OCI-LY3 (cell line): Measurements from ENCODE around the gene NRGN.

Experiments
- H2AFZ ChIP-seq: fragments of 200-600, 300-600 bp; shearing (Covaris generic); 2 replicates; pipeline ENCODE4 v1.6.0; 2014; ENCODE audit warnings: antibody characterized with exemption, low read depth, low read length
- H3K27ac ChIP-seq: fragments of 200-600, 300-600 bp; sonication (generic); 2 replicates; pipeline ENCODE4 v1.5.1; 2014; ENCODE audit warnings: mild to moderate bottlenecking, low read length, moderate library complexity, mixed read lengths
- H3K27me3 ChIP-seq: fragments of 200-600, 300-600 bp; sonication (generic); 2 replicates; pipeline ENCODE4 v1.6.1; 2014; ENCODE audit warnings: low read depth, low read length, mixed read lengths
- H3K36me3 ChIP-seq: fragments of 200-600, 300-600 bp; sonication (generic); replicated peaks from 2 replicates; pipeline ENCODE3; 2014; ENCODE audit warnings: low read depth, low read length, mixed read lengths
- H3K4me1 ChIP-seq: fragments of 300-600, 200-600 bp; sonication (generic); 2 replicates; pipeline ENCODE4 v1.6.1; 2014; ENCODE audit warnings: low read length, mixed read lengths
- H3K4me2 ChIP-seq: fragments of 200-600, 300-600 bp; sonication (generic); 2 replicates; pipeline ENCODE4 v1.6.1; 2014; ENCODE audit warnings: low read length, mixed read lengths
- H3K4me3 ChIP-seq: fragments of 300-600, 200-600 bp; sonication (generic); 2 replicates; pipeline ENCODE4 v1.5.1; 2014; ENCODE audit warnings: antibody characterized with exemption, mild to moderate bottlenecking, low read length, moderate library complexity
- H3K79me2 ChIP-seq: fragments of 300-600, 200-600 bp; shearing (Covaris generic); 2 replicates; pipeline ENCODE4 v1.6.1; 2014; ENCODE audit warnings: mild to moderate bottlenecking, low read length, mixed read lengths
- H3K9ac ChIP-seq: fragments of 300-600, 200-600 bp; shearing (Covaris generic); 2 replicates; pipeline ENCODE4 v1.6.0; 2014; ENCODE audit warnings: mild to moderate bottlenecking, low read length, moderate library complexity
- H3K9me3 ChIP-seq: fragments of 200-600, 300-600 bp; shearing (Covaris generic); 2 replicates; pipeline ENCODE4 v1.6.1; 2014; ENCODE audit warnings: low read length, mixed read lengths; ENCODE audit not compliant: insufficient read depth
- H4K20me1 ChIP-seq: fragments of 200-600, 300-600 bp; sonication (generic); 2 replicates; pipeline ENCODE4 v1.6.1; 2016; ENCODE audit warnings: low read length, mixed read lengths; ENCODE audit not compliant: insufficient read depth
- EZH2phosphoT487 ChIP-seq: fragments of 200-600 bp; shearing (Covaris generic); IDR thresholded peaks from 2 replicates; pipeline ENCODE4 v1.6.1; 2018; ENCODE audit warnings: antibody characterized with exemption, mixed run types, low read depth
- TF ChIP-seq, protein P1 (sequence below): fragments of 200-600, 300-600 bp; sonication (generic); IDR thresholded peaks from 2 replicates; pipeline ENCODE4 v1.5.1; 2014; ENCODE audit warnings: antibody characterized with exemption, low read length, low read depth

Gene NRGN

DNA sequence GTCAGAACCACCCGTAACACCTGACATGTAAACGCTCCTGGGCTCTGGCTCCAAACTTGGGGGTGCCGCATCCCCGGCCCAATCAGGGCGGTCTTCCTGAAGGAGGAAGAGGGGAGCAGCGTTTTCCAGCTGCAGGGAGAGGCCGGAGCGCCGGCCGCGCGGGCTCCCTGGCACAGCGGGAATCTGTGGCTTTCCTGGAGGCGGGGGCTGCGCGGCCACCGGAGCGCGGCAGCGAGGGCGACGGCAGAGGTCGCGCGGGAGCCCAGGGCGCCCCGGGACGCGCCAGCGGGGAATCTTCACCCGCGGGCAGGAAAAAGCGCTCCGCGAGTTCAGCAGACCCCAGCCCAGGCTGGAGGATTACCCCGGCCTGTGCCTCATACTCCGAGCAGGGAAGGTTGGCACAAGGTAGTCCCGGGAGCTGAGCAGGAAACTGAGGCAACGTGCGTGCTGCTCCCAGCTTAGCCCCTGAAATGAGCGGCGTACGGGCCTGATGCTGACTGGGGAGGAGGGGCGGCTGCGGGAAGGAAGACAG lies 22.9 kb downstream of the NRGN start:
- Histone ChIP-seq H4K20me1 (peaks cover 5% of the 10 kb centered on the region; the same call in 1 of the 2 replicates), H2AFZ (peak overlapping the region; percentile 66), H3K4me1 (peaks cover 8% of the 10 kb centered on the region), H3K9ac (peak overlapping the region; percentile 60), H3K27me3 (peaks cover 17% of the 10 kb centered on the region; the same call in 1 of the 2 replicates), H3K79me2 (no peaks in the 10 kb centered on the region), H3K4me2 (peak overlapping the region; percentile 94), H3K4me3 (peak overlapping the region; percentile 90), H3K36me3 (peaks cover 3% of the 10 kb centered on the region), H3K9me3 (no peaks in the 10 kb centered on the region), H3K27ac (no peak overlapping the region)
- TF ChIP-seq, protein P1, sequence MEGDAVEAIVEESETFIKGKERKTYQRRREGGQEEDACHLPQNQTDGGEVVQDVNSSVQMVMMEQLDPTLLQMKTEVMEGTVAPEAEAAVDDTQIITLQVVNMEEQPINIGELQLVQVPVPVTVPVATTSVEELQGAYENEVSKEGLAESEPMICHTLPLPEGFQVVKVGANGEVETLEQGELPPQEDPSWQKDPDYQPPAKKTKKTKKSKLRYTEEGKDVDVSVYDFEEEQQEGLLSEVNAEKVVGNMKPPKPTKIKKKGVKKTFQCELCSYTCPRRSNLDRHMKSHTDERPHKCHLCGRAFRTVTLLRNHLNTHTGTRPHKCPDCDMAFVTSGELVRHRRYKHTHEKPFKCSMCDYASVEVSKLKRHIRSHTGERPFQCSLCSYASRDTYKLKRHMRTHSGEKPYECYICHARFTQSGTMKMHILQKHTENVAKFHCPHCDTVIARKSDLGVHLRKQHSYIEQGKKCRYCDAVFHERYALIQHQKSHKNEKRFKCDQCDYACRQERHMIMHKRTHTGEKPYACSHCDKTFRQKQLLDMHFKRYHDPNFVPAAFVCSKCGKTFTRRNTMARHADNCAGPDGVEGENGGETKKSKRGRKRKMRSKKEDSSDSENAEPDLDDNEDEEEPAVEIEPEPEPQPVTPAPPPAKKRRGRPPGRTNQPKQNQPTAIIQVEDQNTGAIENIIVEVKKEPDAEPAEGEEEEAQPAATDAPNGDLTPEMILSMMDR, result no peak
- TF ChIP-seq EZH2phosphoT487, result no peak

- peak overlapping the region; percentile 66 for H2AFZ ChIP-seq
- peak overlapping the region; percentile 60 for H3K9ac ChIP-seq
- H4K20me1 ChIP-seq, result peaks cover 5% of the 10 kb centered on the region; the same call in 1 of the 2 replicates
- H3K79me2 ChIP-seq, result no peaks in the 10 kb centered on the region
- peak overlapping the region; percentile 90 for H3K4me3 ChIP-seq
- no peak for TF ChIP-seq EZH2phosphoT487
- TF ChIP-seq, protein P1, result peak; percentile 71
- no peak overlapping the region for H3K27ac ChIP-seq
- peaks cover 3% of the 10 kb centered on the region for H3K36me3 ChIP-seq
- peaks cover 8% of the 10 kb centered on the region for H3K4me1 ChIP-seq
- H3K9me3 ChIP-seq, result no peaks in the 10 kb centered on the region
- peaks cover 17% of the 10 kb centered on the region; the same call in 1 of the 2 replicates for H3K27me3 ChIP-seq
- H3K4me2 ChIP-seq, result peak overlapping the region; percentile 94
Observed at GRCh38 chr11:124763156-124763947, 23.6 kb downstream of the NRGN start.

DNA sequence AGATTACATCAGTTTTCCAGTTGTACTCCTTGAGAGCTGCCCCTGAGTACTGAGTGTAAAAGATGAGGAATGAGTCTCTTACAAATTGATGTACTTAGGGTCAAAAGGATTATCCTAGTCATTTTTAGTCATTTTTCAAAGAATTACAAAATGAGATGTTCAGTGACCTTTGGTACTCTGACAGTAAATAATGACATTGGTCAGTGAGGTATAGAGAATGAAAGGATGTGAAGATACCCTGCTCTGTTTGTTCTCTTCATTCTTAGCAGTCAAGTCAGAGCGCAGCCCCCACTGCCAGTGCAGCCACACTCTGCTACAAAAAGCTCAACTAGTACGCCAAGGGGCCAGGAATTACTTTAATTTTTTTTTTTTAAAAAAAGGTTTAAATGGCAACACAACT lies 26.4 kb downstream of the NRGN start:
- Histone ChIP-seq H3K9ac (no peak overlapping the region), H3K27me3 (peaks cover 8% of the 10 kb centered on the region; the same call in 1 of the 2 replicates), H2AFZ (no peak overlapping the region), H3K9me3 (no peaks in the 10 kb centered on the region), H3K4me3 (no peak overlapping the region), H3K27ac (no peak overlapping the region), H3K36me3 (peaks cover 7% of the 10 kb centered on the region), H3K4me2 (no peak overlapping the region), H3K4me1 (peaks cover 8% of the 10 kb centered on the region), H4K20me1 (peaks cover 5% of the 10 kb centered on the region; the same call in 1 of the 2 replicates), H3K79me2 (no peaks in the 10 kb centered on the region)
- TF ChIP-seq, protein P1, result no peak
- TF ChIP-seq EZH2phosphoT487, result no peak

DNA sequence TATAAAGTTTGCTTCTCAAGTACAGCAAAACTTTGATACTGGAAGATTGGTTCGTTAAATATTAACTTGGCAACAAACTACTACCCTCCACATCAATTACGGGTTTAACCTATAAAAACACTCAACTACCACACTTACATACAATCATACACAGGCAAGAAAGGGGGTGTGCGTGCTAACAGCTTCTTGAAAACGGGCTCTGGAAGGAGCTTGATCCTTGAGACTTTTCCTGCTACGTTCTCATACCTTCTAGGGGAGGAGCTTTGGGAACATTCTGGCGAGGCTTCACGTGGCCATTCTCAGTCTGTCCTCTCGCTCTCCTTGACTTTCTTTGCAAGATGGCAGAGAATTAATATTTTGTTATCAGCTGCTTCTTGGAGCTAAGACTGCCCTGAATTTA lies 29.2 kb downstream of the NRGN start:
- TF ChIP-seq, protein P1, result no peak
- TF ChIP-seq EZH2phosphoT487, result no peak
- Histone ChIP-seq H3K9me3 (no peaks in the 10 kb centered on the region), H3K9ac (no peak overlapping the region), H3K4me2 (no peak overlapping the region), H3K27me3 (no peaks in the 10 kb centered on the region), H4K20me1 (no peaks in the 10 kb centered on the region), H3K4me1 (no peaks in the 10 kb centered on the region), H3K27ac (no peak overlapping the region), H3K79me2 (no peaks in the 10 kb centered on the region), H3K36me3 (peaks cover 12% of the 10 kb centered on the region), H2AFZ (no peak overlapping the region), H3K4me3 (no peak overlapping the region)
